NCI-H510A (cell line): Measurements from ENCODE around the gene TGFBR1.

Experiments used
- DNase-seq: peaks from one replicate; lab custom pipeline; 2025; lab: John Stamatoyannopoulos, UW

Gene TGFBR1

GRCh38 chr9:99104459-99105151 is at the start of gene TGFBR1:
TGFBR1 (plus strand) TSS chr9:99105113; CDS start chr9:99105206, 93 bp downstream.
- peak; percentile 90 for DNase-seq

- no peak for DNase-seq
Observed at GRCh38 chr9:99055384-99055783, 49.5 kb upstream of the TGFBR1 start.

- DNase-seq = no peak
Observed at GRCh38 chr9:99056186-99056585, 48.7 kb upstream of the TGFBR1 start.

- no peak for DNase-seq
Observed at GRCh38 chr9:99056886-99057664, 47.8 kb upstream of the TGFBR1 start.

GRCh38 chr9:99057665-99058625 is 47.0 kb upstream of the TGFBR1 start:
- DNase-seq = no peak

GRCh38 chr9:99058964-99059921 is 45.7 kb upstream of the TGFBR1 start:
- no peak for DNase-seq

- no peak for DNase-seq
Observed at GRCh38 chr9:99060621-99061020, 44.3 kb upstream of the TGFBR1 start.

- no peak for DNase-seq
Observed at GRCh38 chr9:99062549-99062948, 42.4 kb upstream of the TGFBR1 start.

- DNase-seq = no peak
Observed at GRCh38 chr9:99063522-99063921, 41.4 kb upstream of the TGFBR1 start.

GRCh38 chr9:99066571-99066970 is 38.3 kb upstream of the TGFBR1 start:
- no peak for DNase-seq

- DNase-seq = no peak
Observed at GRCh38 chr9:99069075-99069474, 35.8 kb upstream of the TGFBR1 start.

- DNase-seq = no peak
Observed at GRCh38 chr9:99069546-99069945, 35.4 kb upstream of the TGFBR1 start.

GRCh38 chr9:99070681-99071080 is 34.2 kb upstream of the TGFBR1 start:
- DNase-seq = no peak

GRCh38 chr9:99071313-99072039 is 33.4 kb upstream of the TGFBR1 start:
- no peak for DNase-seq

GRCh38 chr9:99072040-99072394 is 32.9 kb upstream of the TGFBR1 start:
- no peak for DNase-seq

- DNase-seq = no peak
Observed at GRCh38 chr9:99073347-99073746, 31.6 kb upstream of the TGFBR1 start.

GRCh38 chr9:99073985-99074901 is 30.7 kb upstream of the TGFBR1 start:
- no peak for DNase-seq

GRCh38 chr9:99074902-99075245 is 30.0 kb upstream of the TGFBR1 start:
- no peak for DNase-seq

GRCh38 chr9:99075246-99075912 is 29.5 kb upstream of the TGFBR1 start:
- DNase-seq = no peak
